HEK293 (cell line): ENCODE results near the gene DCLK1.

Source experiments
- CTCF ChIA-PET: fragments of 350-600 bp; formaldehyde crosslinking; extraction: SDS; loops from one replicate; lab custom pipeline; 2021; ENCODE audit warnings: antibody characterized with exemption; lab: Yijun Ruan, JAX
- POLR2A ChIA-PET: fragments of 300-600 bp; formaldehyde crosslinking; extraction: SDS; loops from one replicate; lab custom pipeline; 2020; ENCODE audit warnings: antibody characterized with exemption, inconsistent platforms; lab: Yijun Ruan, JAX
- H3K27ac ChIP-seq: fragments of 200-500 bp; sonication (Bioruptor generic); 2 replicates; pipeline ENCODE4 v1.5.1; 2014; ENCODE audit warnings: low read depth, low read length, control low read depth, inconsistent platforms; ENCODE audit errors: extremely low read depth
- H3K36me3 ChIP-seq, 2 experiments: fragments of 200-500 bp in 1 of 2; sonication (Bioruptor generic) in 1 of 2; 1 replicate in 1 of 2; 2 replicates in 1 of 2; pipeline ENCODE4 v1.5.1; 2014 to 2017; ENCODE audit warnings: inconsistent platforms in 2 of 2, low read length in 2 of 2; ENCODE audit not compliant: control insufficient read depth in 2 of 2, insufficient read depth in 1 of 2
- H3K4me1 ChIP-seq: fragments of 200-500 bp; sonication (Bioruptor generic); 2 replicates; pipeline ENCODE4 v1.5.1; 2014; ENCODE audit warnings: mild to moderate bottlenecking, low read length, inconsistent platforms; ENCODE audit not compliant: control insufficient read depth, insufficient read depth
- H3K4me3 ChIP-seq: 2 replicates; pipeline ENCODE4 v1.5.1; 2011; ENCODE audit warnings: low read depth, mild to moderate bottlenecking, control low read depth, low read length, moderate library complexity
- H3K9me3 ChIP-seq: fragments of 200-500 bp; sonication (Bioruptor generic); 2 replicates; pipeline ENCODE4 v1.5.1; 2014; ENCODE audit warnings: low read depth, low read length, inconsistent platforms; ENCODE audit not compliant: control insufficient read depth, insufficient read depth
- HIC1 ChIP-seq: fragments of 450-650 bp; formaldehyde crosslinking; IDR thresholded peaks from 2 replicates; pipeline ENCODE4 v1.5.1; 2016; ENCODE audit warnings: missing biosample characterization, missing genetic modification characterization
- KLF9 ChIP-seq: fragments of 450-650 bp; formaldehyde crosslinking; IDR thresholded peaks from 2 replicates; pipeline ENCODE4 v1.5.1; 2016; ENCODE audit warnings: missing biosample characterization, missing genetic modification characterization, low read depth
- MZF1 ChIP-seq: fragments of 450-650 bp; formaldehyde crosslinking; IDR thresholded peaks from 2 replicates; pipeline ENCODE4 v1.5.1; 2017; ENCODE audit warnings: missing biosample characterization, missing genetic modification characterization, borderline replicate concordance
- PRDM10 ChIP-seq: fragments of 450-650 bp; formaldehyde crosslinking; IDR thresholded peaks from 2 replicates; pipeline ENCODE4 v1.5.1; 2016; ENCODE audit warnings: missing biosample characterization, missing genetic modification characterization
- SCRT1 ChIP-seq: fragments of 450-650 bp; formaldehyde crosslinking; IDR thresholded peaks from 2 replicates; pipeline ENCODE4 v1.5.1; 2016; ENCODE audit warnings: missing biosample characterization, missing genetic modification characterization, borderline replicate concordance
- ZBTB10 ChIP-seq: fragments of 450-650 bp; formaldehyde crosslinking; IDR thresholded peaks from 2 replicates; pipeline ENCODE4 v1.5.1; 2016; ENCODE audit warnings: missing biosample characterization, missing genetic modification characterization
- ZBTB26 ChIP-seq: fragments of 450-650 bp; formaldehyde crosslinking; optimal IDR thresholded peaks from 2 replicates; pipeline ENCODE3; 2016; ENCODE audit warnings: missing biosample characterization, mild to moderate bottlenecking, missing genetic modification characterization
- ZNF266 ChIP-seq: fragments of 450-650 bp; formaldehyde crosslinking; IDR thresholded peaks from 2 replicates; pipeline ENCODE4 v1.5.1; 2016; ENCODE audit warnings: missing biosample characterization, missing genetic modification characterization, low read depth
- ZNF324 ChIP-seq: fragments of 450-650 bp; formaldehyde crosslinking; IDR thresholded peaks from 2 replicates; pipeline ENCODE4 v1.5.1; 2016; ENCODE audit warnings: missing biosample characterization, missing genetic modification characterization
- ZNF398 ChIP-seq: fragments of 450-650 bp; formaldehyde crosslinking; IDR thresholded peaks from 2 replicates; pipeline ENCODE4 v1.5.1; 2017; ENCODE audit warnings: missing biosample characterization, missing genetic modification characterization
- ZNF555 ChIP-seq: fragments of 450-650 bp; formaldehyde crosslinking; conservative IDR thresholded peaks from 2 replicates; pipeline ENCODE4 v1.5.1; 2017; ENCODE audit warnings: missing biosample characterization, mild to moderate bottlenecking, missing genetic modification characterization, inconsistent platforms
- ZNF664 ChIP-seq: fragments of 450-650 bp; formaldehyde crosslinking; IDR thresholded peaks from 2 replicates; pipeline ENCODE4 v1.5.1; 2016; ENCODE audit warnings: missing biosample characterization, missing genetic modification characterization
- ZNF677 ChIP-seq: fragments of 450-650 bp; IDR thresholded peaks from 2 replicates; pipeline ENCODE4 v1.5.0; 2018; ENCODE audit warnings: missing biosample characterization, mild to moderate bottlenecking, missing genetic modification characterization, moderate library complexity
- ZNF692 ChIP-seq: fragments of 450-650 bp; formaldehyde crosslinking; IDR thresholded peaks from 2 replicates; pipeline ENCODE4 v1.5.1; 2016; ENCODE audit warnings: missing biosample characterization, missing genetic modification characterization
- ZNF792 ChIP-seq: fragments of 450-650 bp; formaldehyde crosslinking; IDR thresholded peaks from 2 replicates; pipeline ENCODE4 v1.5.1; 2016; ENCODE audit warnings: missing biosample characterization, missing genetic modification characterization

Gene DCLK1

GRCh38 chr13:36068991-36069390 is 62.2 kb downstream of the DCLK1 start (continued):
- TF ChIP-seq ZNF324, result no peak
- no peak for TF ChIP-seq ZBTB10 (tag by site-specific recombination)
- no peak for TF ChIP-seq SCRT1 (tag by site-specific recombination)
- no peak for TF ChIP-seq ZNF555
- TF ChIP-seq ZNF664 (tag by site-specific recombination), result no peak
- no peak for TF ChIP-seq KLF9 (tag by site-specific recombination)

GRCh38 chr13:36068566-36068965 is 62.6 kb downstream of the DCLK1 start:
- ChIA-PET POLR2A (no interaction called here), CTCF (no interaction called here)
- TF ChIP-seq ZBTB26 (tag by site-specific recombination) (no peak), ZNF266 (tag by site-specific recombination) (no peak), ZNF692 (tag by site-specific recombination) (no peak), PRDM10 (no peak), ZNF398 (tag by site-specific recombination) (no peak), MZF1 (no peak), HIC1 (tag by site-specific recombination) (no peak), ZNF677 (tag by site-specific recombination) (no peak), ZNF792 (no peak)
- Histone ChIP-seq H3K9me3 (no peaks in the 10 kb centered on the region), H3K4me3 (no peak overlapping the region), H3K27ac (no peak overlapping the region), H3K4me1 (no peaks in the 10 kb centered on the region), H3K36me3 (no peaks in the 10 kb centered on the region)
